HEK293 (cell line): Measurements from ENCODE around the gene TRPC4AP.

Experiments used
- CTCF ChIP-seq: fragments of 450-650 bp; formaldehyde crosslinking; IDR thresholded peaks from 2 replicates; pipeline ENCODE4 v1.5.1; 2016; ENCODE audit warnings: missing biosample characterization, missing genetic modification characterization
- KLF16 ChIP-seq: fragments of 450-650 bp; formaldehyde crosslinking; IDR thresholded peaks from 2 replicates; pipeline ENCODE4 v1.5.1; 2017; ENCODE audit warnings: missing biosample characterization, missing genetic modification characterization
- KLF9 ChIP-seq: fragments of 450-650 bp; formaldehyde crosslinking; IDR thresholded peaks from 2 replicates; pipeline ENCODE4 v1.5.1; 2016; ENCODE audit warnings: missing biosample characterization, missing genetic modification characterization, low read depth
- OSR2 ChIP-seq: fragments of 450-650 bp; formaldehyde crosslinking; IDR thresholded peaks from 2 replicates; pipeline ENCODE4 v1.5.1; 2016; ENCODE audit warnings: missing biosample characterization, missing genetic modification characterization
- PRDM4 ChIP-seq: fragments of 450-650 bp; formaldehyde crosslinking; IDR thresholded peaks from 2 replicates; pipeline ENCODE4 v1.5.1; 2017; ENCODE audit warnings: missing biosample characterization, missing genetic modification characterization
- YY1 ChIP-seq: fragments of 450-650 bp; formaldehyde crosslinking; IDR thresholded peaks from 2 replicates; pipeline ENCODE4 v1.5.1; 2018; ENCODE audit warnings: missing biosample characterization, missing genetic modification characterization
- ZNF488 ChIP-seq: fragments of 450-650 bp; formaldehyde crosslinking; IDR thresholded peaks from 2 replicates; pipeline ENCODE4 v1.5.1; 2016; ENCODE audit warnings: missing biosample characterization, missing genetic modification characterization
- ZSCAN16 ChIP-seq: fragments of 450-650 bp; formaldehyde crosslinking; IDR thresholded peaks from 2 replicates; pipeline ENCODE4 v1.5.1; 2016; ENCODE audit warnings: missing biosample characterization, missing genetic modification characterization
- TF ChIP-seq, protein P1 (sequence below): fragments of 450-650 bp; formaldehyde crosslinking; IDR thresholded peaks from 2 replicates; pipeline ENCODE4 v1.5.1; 2016; ENCODE audit warnings: missing biosample characterization, missing genetic modification characterization, low read depth

GRCh38 chr20:34999782-35000181 lies 92.8 kb downstream of the TRPC4AP start:
- no peak for TF ChIP-seq CTCF (tag by site-specific recombination)
- TF ChIP-seq KLF16 (tag by site-specific recombination) = no peak
- TF ChIP-seq OSR2 = no peak
- TF ChIP-seq PRDM4 (tag by site-specific recombination) = no peak
- TF ChIP-seq ZSCAN16 (tag by site-specific recombination) = no peak
- TF ChIP-seq KLF9 (tag by site-specific recombination) = no peak
- TF ChIP-seq, protein P1, sequence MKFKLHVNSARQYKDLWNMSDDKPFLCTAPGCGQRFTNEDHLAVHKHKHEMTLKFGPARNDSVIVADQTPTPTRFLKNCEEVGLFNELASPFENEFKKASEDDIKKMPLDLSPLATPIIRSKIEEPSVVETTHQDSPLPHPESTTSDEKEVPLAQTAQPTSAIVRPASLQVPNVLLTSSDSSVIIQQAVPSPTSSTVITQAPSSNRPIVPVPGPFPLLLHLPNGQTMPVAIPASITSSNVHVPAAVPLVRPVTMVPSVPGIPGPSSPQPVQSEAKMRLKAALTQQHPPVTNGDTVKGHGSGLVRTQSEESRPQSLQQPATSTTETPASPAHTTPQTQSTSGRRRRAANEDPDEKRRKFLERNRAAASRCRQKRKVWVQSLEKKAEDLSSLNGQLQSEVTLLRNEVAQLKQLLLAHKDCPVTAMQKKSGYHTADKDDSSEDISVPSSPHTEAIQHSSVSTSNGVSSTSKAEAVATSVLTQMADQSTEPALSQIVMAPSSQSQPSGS (tag by site-specific recombination) = no peak
- no peak for TF ChIP-seq ZNF488 (tag by site-specific recombination)
- no peak for TF ChIP-seq YY1 (tag by site-specific recombination)
